ENCODE results near the gene ALKBH5. TPM values are rescaled to one million over a fixed set of nuclear protein-coding genes. Genes with fewer than 3 reads are reported as not detected.

The ALKBH5 gene
- total RNA-seq, 1 experiment from 2014 or later, result 101 TPM

DNA sequence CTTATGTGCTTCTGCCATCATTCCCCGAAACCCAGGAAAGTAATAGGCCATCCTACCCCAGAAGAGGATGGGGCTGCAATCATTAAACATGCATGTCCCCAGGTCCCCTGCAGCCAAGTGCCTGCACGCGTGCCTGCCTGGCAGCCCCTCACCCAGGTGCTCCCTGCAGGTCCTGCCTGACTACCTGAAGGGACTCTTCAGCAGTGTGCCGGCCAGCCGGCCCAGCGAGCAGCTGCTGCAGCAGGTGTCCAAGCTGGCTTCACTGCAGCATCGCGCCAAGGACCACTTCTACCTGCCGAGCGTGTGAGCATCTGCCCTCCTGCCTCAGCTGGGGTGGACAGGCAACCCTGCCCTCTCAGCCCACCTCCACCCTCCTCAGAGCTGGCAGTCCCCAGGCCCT lies 16.2 kb upstream of the ALKBH5 start:
- H3K4me3 ChIP-seq (ENCODE audit: insufficient read depth, low read depth, low read length), result no peak overlapping the region
- no peaks in the 10 kb centered on the region for H3K36me3 ChIP-seq (replicated peaks; ENCODE audit: control insufficient read depth, insufficient read depth, low read length)
- no peak for DNase-seq
- H3K27me3 ChIP-seq (ENCODE audit: control insufficient read depth, insufficient read depth, low read length), result no peaks in the 10 kb centered on the region

DNA sequence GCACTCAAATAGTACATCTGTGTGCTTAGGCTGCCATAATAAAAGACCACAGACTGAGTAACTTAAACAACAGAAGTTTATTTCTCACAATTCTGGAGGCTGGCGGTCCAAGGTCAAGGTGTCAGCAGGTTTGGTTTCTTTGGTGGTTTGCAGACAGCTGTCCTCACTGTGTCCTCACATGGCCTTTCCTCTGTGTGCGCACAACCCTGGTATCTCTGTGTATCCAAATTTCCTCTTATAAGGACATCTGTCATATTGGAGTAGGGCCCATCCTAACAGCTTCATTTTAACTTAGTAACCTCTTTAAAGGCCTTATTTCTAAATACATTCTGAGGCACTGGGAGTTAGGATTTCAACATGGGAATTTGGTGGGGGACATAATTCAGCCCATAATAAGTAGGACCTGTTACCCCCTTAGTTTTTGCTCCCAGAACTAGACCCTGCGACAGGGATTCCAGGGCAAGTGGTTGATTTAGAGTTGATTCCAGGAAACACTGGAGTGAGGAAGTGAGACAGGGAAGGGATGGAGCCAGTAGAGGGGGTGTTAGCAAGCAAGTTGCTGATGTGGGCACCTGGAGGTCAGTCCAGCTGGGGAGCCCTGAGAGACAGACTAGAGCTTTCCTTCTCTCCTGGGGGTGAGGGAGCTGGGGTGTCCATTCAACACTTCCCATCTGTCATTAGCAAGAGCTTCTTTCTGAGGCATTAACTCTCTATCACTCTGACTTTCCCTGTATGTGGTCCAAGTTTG lies 10.9 kb upstream of the ALKBH5 start:
- Histone ChIP-seq H3K36me3 (replicated peaks; ENCODE audit: control insufficient read depth, insufficient read depth, low read length) (no peaks in the 10 kb centered on the region), H3K4me3 (ENCODE audit: insufficient read depth, low read depth, low read length) (no peak overlapping the region), H3K27me3 (ENCODE audit: control insufficient read depth, insufficient read depth, low read length) (no peaks in the 10 kb centered on the region)
- DNase-seq, result no peak

DNA sequence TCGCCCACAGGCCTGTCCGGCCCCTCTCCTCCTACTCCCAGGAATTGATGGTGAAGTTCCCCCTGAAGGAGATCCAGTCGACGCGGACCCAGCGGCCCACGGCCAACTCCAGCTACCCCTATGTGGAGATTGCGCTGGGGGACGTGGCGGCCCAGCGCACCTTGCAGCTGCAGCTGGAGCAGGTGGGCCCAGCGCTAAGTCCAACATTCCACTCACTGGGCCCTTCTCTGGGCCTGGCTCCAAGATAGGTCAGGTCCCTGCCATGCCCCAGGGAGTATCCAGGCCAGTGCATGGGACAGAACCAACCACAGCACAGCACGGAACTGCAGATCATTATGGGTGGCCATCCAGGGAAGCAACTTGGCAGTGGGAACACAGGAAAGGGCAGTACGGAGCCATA lies 9.9 kb upstream of the ALKBH5 start:
- Histone ChIP-seq H3K27me3 (ENCODE audit: control insufficient read depth, insufficient read depth, low read length) (no peaks in the 10 kb centered on the region), H3K36me3 (replicated peaks; ENCODE audit: control insufficient read depth, insufficient read depth, low read length) (no peaks in the 10 kb centered on the region), H3K4me3 (ENCODE audit: insufficient read depth, low read depth, low read length) (no peak overlapping the region)
- no peak for DNase-seq

DNA sequence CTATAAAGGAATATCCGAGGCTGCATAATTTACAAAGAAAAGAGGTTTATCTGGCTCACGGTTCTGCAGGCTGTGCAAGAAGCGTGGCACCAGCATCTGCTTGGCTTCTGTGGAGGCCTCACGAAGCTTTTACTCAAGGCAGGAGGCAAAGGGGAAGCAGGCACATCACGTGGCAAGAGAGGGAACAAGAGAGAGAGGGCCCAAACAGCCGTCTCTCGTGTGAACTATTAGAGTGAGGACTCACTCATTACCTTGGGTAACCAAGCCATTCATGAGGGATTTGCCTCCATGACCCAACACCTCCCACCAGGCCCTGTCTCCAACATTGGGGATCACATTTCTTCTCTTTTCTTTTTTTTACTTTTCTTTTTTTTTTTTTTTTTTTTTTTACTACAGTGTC lies 7.5 kb upstream of the ALKBH5 start:
- H3K27me3 ChIP-seq (ENCODE audit: control insufficient read depth, insufficient read depth, low read length), result no peaks in the 10 kb centered on the region
- DNase-seq, result no peak
- no peaks in the 10 kb centered on the region for H3K36me3 ChIP-seq (replicated peaks; ENCODE audit: control insufficient read depth, insufficient read depth, low read length)
- H3K4me3 ChIP-seq (ENCODE audit: insufficient read depth, low read depth, low read length), result no peak overlapping the region

DNA sequence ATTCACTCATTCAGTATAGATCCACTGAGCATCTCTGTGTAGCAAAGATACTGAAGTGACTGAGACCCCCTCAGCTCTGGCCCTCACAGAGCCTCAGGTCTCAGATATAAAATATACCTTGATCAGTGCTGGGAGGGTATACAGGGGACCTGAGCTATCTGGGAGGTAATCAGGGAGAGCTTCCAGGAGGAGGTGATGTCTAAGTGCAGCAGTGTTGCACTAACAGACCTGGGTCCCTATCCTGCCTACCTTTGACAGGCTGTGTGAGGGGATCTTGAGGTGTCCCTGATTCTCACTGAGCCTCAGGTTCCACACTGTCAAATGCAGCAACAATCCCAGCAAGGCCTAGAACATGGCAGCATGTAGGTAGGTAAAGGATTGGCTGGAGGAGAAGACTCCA lies 6.5 kb upstream of the ALKBH5 start:
- DNase-seq, result no peak
- no peaks in the 10 kb centered on the region for H3K27me3 ChIP-seq (ENCODE audit: control insufficient read depth, insufficient read depth, low read length)

DNA sequence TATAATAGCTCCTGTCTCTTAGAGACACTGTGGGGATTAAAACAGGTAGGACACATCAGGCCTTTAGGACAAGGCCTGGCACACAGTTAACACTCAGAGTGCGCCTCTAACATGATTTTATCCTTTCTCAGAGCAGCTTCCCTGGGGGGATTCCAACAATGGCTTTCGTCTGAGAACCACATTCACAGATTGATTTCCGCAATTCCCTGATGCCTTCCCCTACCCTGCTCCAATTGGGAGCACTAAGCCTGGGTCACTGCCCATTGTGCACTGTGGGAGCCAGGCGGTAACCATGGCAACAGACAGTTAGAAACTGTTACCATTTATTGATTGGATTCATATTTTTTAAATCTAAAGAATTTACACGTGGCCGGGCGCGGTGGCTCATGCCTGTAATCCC lies 5.9 kb upstream of the ALKBH5 start:
- Histone ChIP-seq H3K36me3 (replicated peaks; ENCODE audit: control insufficient read depth, insufficient read depth, low read length) (no peaks in the 10 kb centered on the region), H3K27me3 (ENCODE audit: control insufficient read depth, insufficient read depth, low read length) (no peaks in the 10 kb centered on the region), H3K4me3 (ENCODE audit: insufficient read depth, low read depth, low read length) (no peak overlapping the region)
- no peak for DNase-seq

More for the DNA sequence above, 6.5 kb upstream of the ALKBH5 start:
- Histone ChIP-seq H3K36me3 (replicated peaks; ENCODE audit: control insufficient read depth, insufficient read depth, low read length) (no peaks in the 10 kb centered on the region), H3K4me3 (ENCODE audit: insufficient read depth, low read depth, low read length) (no peak overlapping the region)

DNA sequence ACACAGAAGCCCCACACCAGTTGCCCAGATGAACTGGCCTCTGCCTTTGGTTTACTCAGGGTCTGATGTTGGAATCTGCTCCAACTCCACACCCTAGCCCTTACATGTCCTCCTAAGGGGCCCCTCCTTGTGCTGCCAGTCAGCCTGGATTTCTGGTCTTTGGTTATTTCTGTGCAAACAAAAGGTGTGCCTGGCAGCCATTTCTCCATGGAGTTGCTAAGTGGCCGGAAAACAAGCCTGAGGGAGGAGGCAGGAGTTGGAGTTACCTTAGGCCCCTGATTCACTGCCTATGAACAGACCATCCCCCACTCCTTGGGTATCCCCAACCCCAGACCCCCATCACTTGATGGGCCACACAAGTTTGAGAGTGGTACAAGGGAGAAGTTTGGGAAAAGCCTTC lies 4.4 kb upstream of the ALKBH5 start:
- DNase-seq, result no peak
- H3K27me3 ChIP-seq (ENCODE audit: control insufficient read depth, insufficient read depth, low read length), result no peaks in the 10 kb centered on the region
- H3K36me3 ChIP-seq (replicated peaks; ENCODE audit: control insufficient read depth, insufficient read depth, low read length), result no peaks in the 10 kb centered on the region
- no peak overlapping the region for H3K4me3 ChIP-seq (ENCODE audit: insufficient read depth, low read depth, low read length)

DNA sequence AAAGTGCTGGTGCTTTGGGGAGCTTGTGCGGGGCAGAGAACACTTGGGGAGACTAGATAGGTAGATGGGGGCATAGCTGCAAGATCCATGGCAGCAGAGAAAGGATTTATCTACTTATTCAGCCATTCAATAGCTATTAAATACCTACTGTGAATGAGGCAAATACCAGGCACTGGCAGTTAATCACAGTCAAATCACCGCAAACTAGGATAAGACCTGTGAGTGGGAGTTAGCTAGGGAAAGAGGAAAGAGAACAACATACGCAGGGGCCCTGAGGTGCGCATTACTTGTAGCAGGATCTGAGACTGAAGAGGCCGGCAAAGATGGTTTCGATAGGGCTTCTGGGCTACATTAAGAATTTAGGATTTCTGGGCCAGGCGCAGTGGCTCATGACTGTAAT lies 3.8 kb upstream of the ALKBH5 start:
- H3K4me3 ChIP-seq (ENCODE audit: insufficient read depth, low read depth, low read length), result no peak overlapping the region
- no peaks in the 10 kb centered on the region for H3K27me3 ChIP-seq (ENCODE audit: control insufficient read depth, insufficient read depth, low read length)
- no peak for DNase-seq
- H3K36me3 ChIP-seq (replicated peaks; ENCODE audit: control insufficient read depth, insufficient read depth, low read length), result no peaks in the 10 kb centered on the region

DNA sequence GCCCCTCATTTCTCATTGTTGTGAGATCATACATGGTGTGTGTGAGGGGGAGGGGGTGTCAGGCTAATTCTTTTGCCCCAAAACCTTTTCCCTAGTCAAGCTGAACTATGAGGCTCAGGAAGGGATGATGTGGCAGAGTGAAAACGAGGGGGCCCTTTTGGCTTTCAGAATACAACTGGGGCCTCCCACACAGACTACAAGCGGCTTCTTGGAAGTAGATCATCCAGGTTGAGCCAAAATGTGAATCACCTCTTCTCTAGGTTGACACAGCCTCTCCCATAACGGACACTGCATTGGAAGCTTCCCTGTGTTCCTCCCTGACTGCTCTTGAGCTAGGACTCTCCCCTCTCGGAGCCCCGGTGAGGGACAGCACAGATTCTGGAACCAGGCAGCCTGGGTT lies 2.3 kb upstream of the ALKBH5 start:
- Histone ChIP-seq H3K36me3 (replicated peaks; ENCODE audit: control insufficient read depth, insufficient read depth, low read length) (no peaks in the 10 kb centered on the region), H3K27me3 (ENCODE audit: control insufficient read depth, insufficient read depth, low read length) (no peaks in the 10 kb centered on the region), H3K4me3 (ENCODE audit: insufficient read depth, low read depth, low read length) (no peak overlapping the region)
- DNase-seq, result no peak

DNA sequence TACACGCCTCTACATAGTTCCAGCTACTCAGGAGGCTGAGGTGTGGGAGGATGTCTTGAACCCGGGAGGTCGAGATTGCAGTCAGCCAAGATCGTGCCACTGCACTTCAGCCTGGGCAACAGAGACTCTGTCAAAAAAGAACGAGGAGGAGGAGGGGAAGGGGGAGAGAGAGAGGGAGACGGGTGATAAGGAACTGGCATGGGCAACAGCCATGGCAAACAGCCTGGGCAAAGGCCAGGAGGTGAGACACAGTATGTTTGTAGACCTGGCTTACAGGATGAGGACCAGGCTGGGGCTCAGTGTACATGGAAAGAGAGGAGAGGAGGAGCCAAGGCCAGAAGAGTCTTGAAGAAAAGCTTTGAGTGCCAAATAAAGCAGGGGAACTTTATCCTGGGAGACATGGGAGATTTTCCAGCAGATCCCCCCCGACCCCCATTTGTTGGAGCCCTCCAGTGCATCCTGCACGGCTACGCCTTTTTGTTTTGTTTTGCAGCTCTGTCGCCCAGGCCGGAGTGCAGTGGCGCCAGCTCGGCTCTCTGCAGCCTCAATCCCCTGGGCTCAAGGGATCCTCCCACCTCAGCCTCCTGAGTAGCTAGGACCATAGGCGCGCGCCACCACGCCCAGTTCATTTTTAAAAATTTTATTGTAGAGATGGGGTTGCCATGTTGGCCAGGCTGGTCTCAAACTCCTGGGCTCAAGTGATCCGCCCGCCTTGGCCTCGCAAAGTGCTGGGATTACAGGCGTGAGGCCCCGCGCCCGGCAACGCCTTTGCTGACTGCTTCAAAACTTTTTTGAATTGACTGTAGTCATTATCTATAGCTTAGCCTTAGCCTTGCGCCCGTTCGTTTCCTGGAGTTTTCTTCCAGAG lies 1.3 kb upstream of the ALKBH5 start:
- Histone ChIP-seq H3K27me3 (ENCODE audit: control insufficient read depth, insufficient read depth, low read length) (no peaks in the 10 kb centered on the region), H3K36me3 (replicated peaks; ENCODE audit: control insufficient read depth, insufficient read depth, low read length) (no peaks in the 10 kb centered on the region; the same call in 1 of the 2 replicates), H3K4me3 (ENCODE audit: insufficient read depth, low read depth, low read length) (peak overlapping the region; percentile 84)
- DNase-seq, result no peak

DNA sequence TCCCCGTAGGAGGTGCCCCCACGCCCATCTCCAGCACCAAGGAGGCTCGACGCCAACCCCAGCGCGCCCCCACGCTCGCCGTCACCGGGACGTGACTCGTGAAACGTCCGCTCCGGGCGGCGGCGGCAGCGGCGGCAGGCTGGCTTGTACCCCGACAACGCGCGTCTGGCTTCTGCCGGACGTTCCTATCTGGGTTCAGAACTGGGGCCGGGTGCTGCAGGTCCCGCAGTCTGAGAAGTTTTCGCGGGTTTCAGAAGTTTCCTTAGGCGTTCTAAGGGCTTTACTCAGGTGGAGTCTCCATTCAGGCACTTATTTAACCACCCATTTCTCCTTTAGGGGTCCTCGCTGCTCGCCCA lies 672 bp upstream of the ALKBH5 start:
- peak; percentile 85 for DNase-seq
- no peaks in the 10 kb centered on the region for H3K27me3 ChIP-seq (ENCODE audit: control insufficient read depth, insufficient read depth, low read length)
- peak overlapping the region; percentile 84 for H3K4me3 ChIP-seq (ENCODE audit: insufficient read depth, low read depth, low read length)
- H3K36me3 ChIP-seq (replicated peaks; ENCODE audit: control insufficient read depth, insufficient read depth, low read length), result peaks cover 1% of the 10 kb centered on the region; the same call in 1 of the 2 replicates

DNA sequence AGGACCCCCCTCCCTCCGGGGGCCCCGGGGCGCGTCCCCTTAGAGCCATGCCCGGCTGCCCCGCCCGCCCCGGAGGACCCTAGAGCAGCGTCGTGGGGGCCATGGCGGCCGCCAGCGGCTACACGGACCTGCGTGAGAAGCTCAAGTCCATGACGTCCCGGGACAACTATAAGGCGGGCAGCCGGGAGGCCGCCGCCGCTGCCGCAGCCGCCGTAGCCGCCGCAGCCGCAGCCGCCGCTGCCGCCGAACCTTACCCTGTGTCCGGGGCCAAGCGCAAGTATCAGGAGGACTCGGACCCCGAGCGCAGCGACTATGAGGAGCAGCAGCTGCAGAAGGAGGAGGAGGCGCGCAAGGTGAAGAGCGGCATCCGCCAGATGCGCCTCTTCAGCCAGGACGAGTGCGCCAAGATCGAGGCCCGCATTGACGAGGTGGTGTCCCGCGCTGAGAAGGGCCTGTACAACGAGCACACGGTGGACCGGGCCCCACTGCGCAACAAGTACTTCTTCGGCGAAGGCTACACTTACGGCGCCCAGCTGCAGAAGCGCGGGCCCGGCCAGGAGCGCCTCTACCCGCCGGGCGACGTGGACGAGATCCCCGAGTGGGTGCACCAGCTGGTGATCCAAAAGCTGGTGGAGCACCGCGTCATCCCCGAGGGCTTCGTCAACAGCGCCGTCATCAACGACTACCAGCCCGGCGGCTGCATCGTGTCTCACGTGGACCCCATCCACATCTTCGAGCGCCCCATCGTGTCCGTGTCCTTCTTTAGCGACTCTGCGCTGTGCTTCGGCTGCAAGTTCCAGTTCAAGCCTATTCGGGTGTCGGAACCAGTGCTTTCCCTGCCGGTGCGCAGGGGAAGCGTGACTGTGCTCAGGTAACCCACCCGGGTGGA lies 759 bp downstream of the ALKBH5 start:
- Histone ChIP-seq H3K27me3 (ENCODE audit: control insufficient read depth, insufficient read depth, low read length) (no peaks in the 10 kb centered on the region), H3K4me3 (ENCODE audit: insufficient read depth, low read depth, low read length) (peak overlapping the region; percentile 84), H3K36me3 (replicated peaks; ENCODE audit: control insufficient read depth, insufficient read depth, low read length) (peaks cover 1% of the 10 kb centered on the region; the same call in 1 of the 2 replicates)
- peak; percentile 76 for DNase-seq

DNA sequence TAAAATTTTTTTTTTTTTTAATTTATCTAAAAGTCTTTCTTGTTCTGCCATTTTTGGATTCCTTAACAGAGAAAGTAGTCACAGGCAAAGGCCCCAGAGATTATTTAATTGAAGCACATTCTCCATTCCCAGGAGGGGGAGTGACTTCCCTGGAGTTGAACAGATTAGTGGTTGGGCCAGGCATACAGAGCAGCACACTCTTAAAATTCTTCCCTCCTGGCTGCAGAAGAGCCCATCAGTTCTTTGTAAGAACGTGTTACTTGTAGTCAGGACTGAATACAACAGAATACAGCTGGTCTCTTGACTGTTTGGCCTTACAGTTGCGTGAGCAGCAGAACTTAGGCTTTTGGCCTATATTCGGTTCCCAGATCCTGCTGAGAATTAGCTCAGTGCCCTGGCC lies 1.8 kb downstream of the ALKBH5 start:
- Histone ChIP-seq H3K27me3 (ENCODE audit: control insufficient read depth, insufficient read depth, low read length) (no peaks in the 10 kb centered on the region), H3K36me3 (replicated peaks; ENCODE audit: control insufficient read depth, insufficient read depth, low read length) (peaks cover 1% of the 10 kb centered on the region; the same call in 1 of the 2 replicates), H3K4me3 (ENCODE audit: insufficient read depth, low read depth, low read length) (peak overlapping the region; percentile 84)
- peak; percentile 63 for DNase-seq

DNA sequence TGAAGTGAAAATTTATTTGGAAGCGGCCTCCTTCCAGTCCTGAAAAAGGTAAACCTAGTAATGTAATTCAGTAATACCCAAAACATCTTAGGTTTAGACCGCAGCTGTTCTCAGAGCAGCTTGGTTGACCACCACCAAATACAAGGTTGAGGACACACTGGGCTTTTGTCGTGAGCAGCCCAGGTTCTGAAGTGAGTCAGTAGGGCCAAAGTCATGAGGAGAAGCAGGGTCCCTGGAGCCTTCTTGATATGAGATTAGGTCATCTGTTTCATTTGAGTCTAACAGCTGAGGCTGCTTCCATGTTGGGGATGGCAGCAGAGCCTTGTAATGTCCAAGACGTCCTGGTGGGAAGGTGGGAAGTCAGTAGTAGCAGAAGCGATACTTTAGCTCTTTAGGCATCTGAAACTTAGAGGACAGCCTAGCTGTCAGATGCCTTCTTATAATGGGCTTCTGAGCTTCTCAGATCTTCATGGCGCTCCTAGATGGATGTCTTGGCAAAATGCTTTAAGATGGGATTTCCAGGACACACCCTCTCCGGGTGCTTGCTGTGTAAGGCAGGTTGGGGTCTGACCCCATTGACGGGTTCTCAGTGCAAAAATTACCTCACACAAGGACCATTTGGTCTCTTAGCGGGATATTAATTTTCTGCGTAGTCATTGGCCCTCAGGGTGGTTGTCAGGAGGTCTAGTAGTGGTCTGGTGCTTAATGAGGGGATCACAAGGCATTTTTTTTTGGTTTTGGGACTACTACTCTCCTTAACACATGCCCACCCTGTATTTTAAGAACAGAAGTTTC lies 2.4 kb downstream of the ALKBH5 start:
- DNase-seq, result no peak
- Histone ChIP-seq H3K36me3 (replicated peaks; ENCODE audit: control insufficient read depth, insufficient read depth, low read length) (peaks cover 1% of the 10 kb centered on the region; the same call in 1 of the 2 replicates), H3K27me3 (ENCODE audit: control insufficient read depth, insufficient read depth, low read length) (no peaks in the 10 kb centered on the region), H3K4me3 (ENCODE audit: insufficient read depth, low read depth, low read length) (peak overlapping the region; percentile 84)

Measured in H7 (cell line).